ENCODE results near the gene MPC1.

DNA sequence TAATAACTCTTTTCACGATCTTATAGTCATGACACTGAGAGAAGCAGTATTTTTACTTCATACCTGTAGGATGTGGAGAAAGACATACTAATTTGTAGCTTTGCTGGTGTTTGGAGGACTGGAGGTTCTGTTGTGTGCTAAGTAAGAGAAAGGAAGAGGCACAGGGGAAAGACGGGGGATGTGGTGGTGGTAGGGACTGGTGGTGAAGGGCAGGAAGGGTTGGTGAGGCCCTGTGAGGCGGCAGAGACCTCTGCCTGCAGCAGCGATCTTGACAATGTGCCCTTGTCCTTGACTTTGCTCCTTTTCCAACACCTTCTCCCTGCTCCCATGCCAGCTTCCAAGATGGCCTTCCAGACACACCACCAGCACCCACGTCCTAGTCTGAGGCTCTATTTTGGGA lies 32.6 kb upstream of the MPC1 start:
- TF ChIP-seq NFIC (IDR thresholded peaks at IDR 0.05) (no peak), CREB1 (IDR thresholded peaks at IDR 0.05; ENCODE audit: low read depth) (no peak), EP300 (IDR thresholded peaks at IDR 0.05; ENCODE audit: borderline replicate concordance) (no peak), TEAD4 (IDR thresholded peaks at IDR 0.05) (no peak), TAF1 (IDR thresholded peaks at IDR 0.05; ENCODE audit: low read depth) (no peak)
- TF ChIP-seq, protein P1, sequence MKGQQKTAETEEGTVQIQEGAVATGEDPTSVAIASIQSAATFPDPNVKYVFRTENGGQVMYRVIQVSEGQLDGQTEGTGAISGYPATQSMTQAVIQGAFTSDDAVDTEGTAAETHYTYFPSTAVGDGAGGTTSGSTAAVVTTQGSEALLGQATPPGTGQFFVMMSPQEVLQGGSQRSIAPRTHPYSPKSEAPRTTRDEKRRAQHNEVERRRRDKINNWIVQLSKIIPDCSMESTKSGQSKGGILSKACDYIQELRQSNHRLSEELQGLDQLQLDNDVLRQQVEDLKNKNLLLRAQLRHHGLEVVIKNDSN (IDR thresholded peaks at IDR 0.05): no peak
